Keratinocyte (primary cell): ENCODE results near the gene ARHGAP22. TPM values are rescaled to one million over a fixed set of nuclear protein-coding genes. Genes with fewer than 3 reads are reported as not detected.

Experiments
- DNase-seq: peaks from one replicate; pipeline ENCODE4 v3.0.0-alpha.2; 2011; ENCODE audit warnings: low read depth, missing footprints, low spot score
- FAIRE-seq: peaks from 2 replicates; lab custom pipeline; 2011; peaks lifted over from hg19 to GRCh38; lab: Jason Lieb, UNC
- H2AFZ ChIP-seq: 2 replicates; pipeline ENCODE4 v1.6.0; 2012; ENCODE audit warnings: low read length, control low read depth, inconsistent platforms; ENCODE audit not compliant: control insufficient read depth
- H3K27ac ChIP-seq: 2 replicates; pipeline ENCODE4 v1.5.1; 2011; ENCODE audit warnings: low read length; ENCODE audit not compliant: control insufficient read depth, insufficient read depth
- H3K27me3 ChIP-seq: 3 replicates; pipeline ENCODE4 v1.6.0; 2011; ENCODE audit warnings: low read length; ENCODE audit not compliant: control insufficient read depth, insufficient read depth; ENCODE audit errors: extremely low read depth
- H3K36me3 ChIP-seq, 2 experiments: 2 replicates in 1 of 2; 3 replicates in 1 of 2; pipeline ENCODE4 v1.5.1; 2011; ENCODE audit warnings: low read length in 2 of 2, mild to moderate bottlenecking in 1 of 2; ENCODE audit not compliant: control insufficient read depth in 2 of 2, insufficient read depth in 2 of 2; ENCODE audit errors: extremely low read depth in 1 of 2
- H3K4me1 ChIP-seq: 3 replicates; pipeline ENCODE4 v1.5.1; 2011; ENCODE audit warnings: low read length; ENCODE audit not compliant: control insufficient read depth, insufficient read depth; ENCODE audit errors: extremely low read depth
- H3K4me2 ChIP-seq: 3 replicates; pipeline ENCODE4 v1.6.0; 2011; ENCODE audit warnings: low read depth, low read length; ENCODE audit not compliant: control insufficient read depth, insufficient read depth; ENCODE audit errors: extremely low read depth
- H3K4me3 ChIP-seq, 3 experiments: fragments of 200-600 bp in 1 of 3; sonication (generic) in 1 of 3; 2 replicates in 2 of 3; 3 replicates in 1 of 3; pipeline ENCODE4 v1.5.1; 2011 to 2016; ENCODE audit warnings: low read length in 3 of 3, mild to moderate bottlenecking in 3 of 3, control low read depth in 2 of 3, inconsistent platforms in 1 of 3, low read depth in 1 of 3, mixed read lengths in 1 of 3, mixed run types in 1 of 3, moderate library complexity in 1 of 3; ENCODE audit not compliant: control insufficient read depth in 2 of 3, insufficient read depth in 2 of 3; ENCODE audit errors: extremely low read depth in 1 of 3
- H3K79me2 ChIP-seq: 2 replicates; pipeline ENCODE4 v1.6.0; 2012; ENCODE audit warnings: low read length; ENCODE audit not compliant: control insufficient read depth, insufficient read depth
- H3K9ac ChIP-seq: 3 replicates; pipeline ENCODE4 v1.6.0; 2011; ENCODE audit warnings: low read length; ENCODE audit not compliant: control insufficient read depth, insufficient read depth; ENCODE audit errors: extremely low read depth
- H3K9me1 ChIP-seq: 3 replicates; pipeline ENCODE4 v1.6.0; 2011; ENCODE audit warnings: low read length; ENCODE audit not compliant: control insufficient read depth, insufficient read depth; ENCODE audit errors: extremely low read depth
- H3K9me3 ChIP-seq: 2 replicates; pipeline ENCODE4 v1.5.1; 2012; ENCODE audit warnings: low read depth, low read length; ENCODE audit not compliant: control insufficient read depth
- H4K20me1 ChIP-seq: 3 replicates; pipeline ENCODE4 v1.6.0; 2011; ENCODE audit warnings: low read length; ENCODE audit not compliant: control insufficient read depth, insufficient read depth; ENCODE audit errors: extremely low read depth
- CTCF ChIP-seq, 3 experiments: IDR thresholded peaks in 1 of 3; conservative IDR thresholded peaks in 1 of 3; optimal IDR thresholded peaks in 1 of 3; 2 replicates in 2 of 3; 3 replicates in 1 of 3; pipeline versions ENCODE3 to v1.5.1; 2011; ENCODE audit warnings: low read length in 3 of 3, mild to moderate bottlenecking in 3 of 3, moderate library complexity in 2 of 3, control low read depth in 1 of 3, inconsistent platforms in 1 of 3; ENCODE audit not compliant: insufficient read depth in 2 of 3; ENCODE audit errors: extremely low read depth in 1 of 3
- EZH2 ChIP-seq: IDR thresholded peaks from one replicate; pipeline ENCODE4 v1.6.1; 2012; ENCODE audit warnings: inconsistent platforms, mild to moderate bottlenecking, low read length, moderate library complexity
- dilution Hi-C: fragments of 300-500 bp; cut with MboI; formaldehyde crosslinking; loops from one replicate; pipeline ENCODE4 v1.7.0; 2020; ENCODE audit warnings: low sequenced_read_pairs; ENCODE audit not compliant: extremely low pct_ligation_motif_present
- polyA plus RNA-seq, 5 experiments: library from polyadenylated mRNA; depleted of rRNA in 3 of 5; stranded (reverse) in 3 of 5; stranded (forward) in 1 of 5; unstranded in 1 of 5; fragments of >200 nt; gene quantifications; 1 replicate in 1 of 5; 2 replicates in 3 of 5; 3 replicates in 1 of 5; pipeline versions ENCODE4 v1.2.1 to v1.2.3, GENCODE V29; 2011 to 2012; ENCODE audit warnings: missing spikeins in 2 of 5, low read depth in 1 of 5, low replicate concordance in 1 of 5

ARHGAP22 gene
- polyA plus RNA-seq, 1 donor (not counting 4 experiments of a cell fraction or from before 2014, with no cell fraction given) = 4.9 TPM

GRCh38 chr10:48514255-48514654 lies 90.6 kb downstream of the ARHGAP22 start:
- no peak overlapping the region for H3K27ac ChIP-seq
- H3K27me3 ChIP-seq = no peaks in the 10 kb centered on the region
- no peaks in the 10 kb centered on the region for H3K4me1 ChIP-seq
- no peak overlapping the region for H3K9ac ChIP-seq
- H4K20me1 ChIP-seq = peaks cover 2% of the 10 kb centered on the region
- dilution Hi-C loops = no loop called here
- H3K4me3 ChIP-seq = no peak overlapping the region
- no peaks in the 10 kb centered on the region for H3K36me3 ChIP-seq
- no peak overlapping the region for H2AFZ ChIP-seq
- FAIRE-seq (no peak), DNase-seq (no peak)
- H3K9me1 ChIP-seq = no peaks in the 10 kb centered on the region
- H3K9me3 ChIP-seq = no peaks in the 10 kb centered on the region
- H3K79me2 ChIP-seq = no peaks in the 10 kb centered on the region
- TF ChIP-seq CTCF (optimal IDR thresholded peaks at IDR 0.05 in 1 of 3, IDR thresholded peaks at IDR 0.05 in 1 of 3, conservative IDR thresholded peaks at IDR 0.05 in 1 of 3; ENCODE audit: extremely low read depth in 1 of 3, insufficient read depth in 2 of 3, low read length in 3 of 3) = no peak
- no peak for TF ChIP-seq EZH2
- no peak overlapping the region for H3K4me2 ChIP-seq

- H3K27me3 ChIP-seq = no peaks in the 10 kb centered on the region
- H3K27ac ChIP-seq = no peak overlapping the region
- no peaks in the 10 kb centered on the region for H3K36me3 ChIP-seq
- H4K20me1 ChIP-seq = peaks cover 2% of the 10 kb centered on the region
- H3K79me2 ChIP-seq = no peaks in the 10 kb centered on the region
- no peaks in the 10 kb centered on the region for H3K9me1 ChIP-seq
- TF ChIP-seq EZH2 = no peak
- no peak for TF ChIP-seq CTCF (optimal IDR thresholded peaks at IDR 0.05 in 1 of 3, IDR thresholded peaks at IDR 0.05 in 1 of 3, conservative IDR thresholded peaks at IDR 0.05 in 1 of 3; ENCODE audit: extremely low read depth in 1 of 3, insufficient read depth in 2 of 3, low read length in 3 of 3)
- H3K9ac ChIP-seq = no peak overlapping the region
- no peaks in the 10 kb centered on the region for H3K9me3 ChIP-seq
- no peak for DNase-seq
- H3K4me3 ChIP-seq = no peak overlapping the region
- FAIRE-seq = no peak
- no peaks in the 10 kb centered on the region for H3K4me1 ChIP-seq
- dilution Hi-C loops = no loop called here
- no peak overlapping the region for H3K4me2 ChIP-seq
- no peak overlapping the region for H2AFZ ChIP-seq
These were observed 92.0 kb downstream of the ARHGAP22 start for GRCh38 chr10:48512861-48513260.
